ENCODE data around the gene GTF2IRD1. TPM values are rescaled to one million over a fixed set of nuclear protein-coding genes. Genes with fewer than 3 reads are reported as not detected.
"Not testable (repeated sequence)": the region's sequence is repeated elsewhere in the genome, so short reads cannot be mapped to it uniquely, and the experiment has no call there.

Gene GTF2IRD1
- total RNA-seq, 1 experiment from 2014 or later: 73.6 TPM

GRCh38 chr7:74429153-74429747 lies 24.5 kb upstream of the GTF2IRD1 start:
- ChIA-PET POLR2A (ENCODE audit: low non-redundant PET) (no interaction called here), CTCF (interaction anchor here (0.6 kb wide), 1 partner anchor 228 kb away, joined by 8 read pairs; the partner anchor contains the start of gene GTF2I)
- Histone ChIP-seq H3K4me1 (ENCODE audit: insufficient read depth, low read length, poor library complexity, severe bottlenecking) (peaks cover 9% of the 10 kb centered on the region), H3K36me3 (ENCODE audit: insufficient read depth, low read length, poor library complexity, severe bottlenecking) (no peaks in the 10 kb centered on the region), H3K4me3 (ENCODE audit: low read depth, low read length, poor library complexity, severe bottlenecking) (no peak overlapping the region), H3K27ac (ENCODE audit: low read depth, low read length, poor library complexity, severe bottlenecking) (no peak overlapping the region), H3K9me3 (ENCODE audit: low read depth, low read length, poor library complexity, severe bottlenecking) (no peaks in the 10 kb centered on the region), H3K27me3 (replicated peaks; ENCODE audit: insufficient read depth, low read depth, low read length, poor library complexity) (no peaks in the 10 kb centered on the region)
- peak; percentile 84 for DNase-seq (ENCODE audit: low spot score)
- TF ChIP-seq EZH2 (IDR thresholded peaks at IDR 0.05; ENCODE audit: borderline replicate concordance, low read depth, low read length, poor library complexity, severe bottlenecking): no peak
- TF ChIP-seq, protein P1, sequence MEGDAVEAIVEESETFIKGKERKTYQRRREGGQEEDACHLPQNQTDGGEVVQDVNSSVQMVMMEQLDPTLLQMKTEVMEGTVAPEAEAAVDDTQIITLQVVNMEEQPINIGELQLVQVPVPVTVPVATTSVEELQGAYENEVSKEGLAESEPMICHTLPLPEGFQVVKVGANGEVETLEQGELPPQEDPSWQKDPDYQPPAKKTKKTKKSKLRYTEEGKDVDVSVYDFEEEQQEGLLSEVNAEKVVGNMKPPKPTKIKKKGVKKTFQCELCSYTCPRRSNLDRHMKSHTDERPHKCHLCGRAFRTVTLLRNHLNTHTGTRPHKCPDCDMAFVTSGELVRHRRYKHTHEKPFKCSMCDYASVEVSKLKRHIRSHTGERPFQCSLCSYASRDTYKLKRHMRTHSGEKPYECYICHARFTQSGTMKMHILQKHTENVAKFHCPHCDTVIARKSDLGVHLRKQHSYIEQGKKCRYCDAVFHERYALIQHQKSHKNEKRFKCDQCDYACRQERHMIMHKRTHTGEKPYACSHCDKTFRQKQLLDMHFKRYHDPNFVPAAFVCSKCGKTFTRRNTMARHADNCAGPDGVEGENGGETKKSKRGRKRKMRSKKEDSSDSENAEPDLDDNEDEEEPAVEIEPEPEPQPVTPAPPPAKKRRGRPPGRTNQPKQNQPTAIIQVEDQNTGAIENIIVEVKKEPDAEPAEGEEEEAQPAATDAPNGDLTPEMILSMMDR (conservative IDR thresholded peaks at IDR 0.05; ENCODE audit: low read depth, low read length): no peak
- intact Hi-C loops (cut with micrococcal nuclease; ENCODE audit: unreplicated experiment): no loop called here
- no TSS peak for BruUV-seq (replicated peaks)

GRCh38 chr7:74430409-74430808 lies 23.3 kb upstream of the GTF2IRD1 start:
- H3K4me1 ChIP-seq (ENCODE audit: insufficient read depth, low read length, poor library complexity, severe bottlenecking); BruUV-seq (replicated peaks); H3K4me3 ChIP-seq (ENCODE audit: low read depth, low read length, poor library complexity, severe bottlenecking); H3K9me3 ChIP-seq (ENCODE audit: low read depth, low read length, poor library complexity, severe bottlenecking); intact Hi-C loops (cut with micrococcal nuclease; ENCODE audit: unreplicated experiment); POLR2A ChIA-PET (ENCODE audit: low non-redundant PET); H3K27ac ChIP-seq (ENCODE audit: low read depth, low read length, poor library complexity, severe bottlenecking); CTCF ChIA-PET; H3K27me3 ChIP-seq (replicated peaks; ENCODE audit: insufficient read depth, low read depth, low read length, poor library complexity); H3K36me3 ChIP-seq (ENCODE audit: insufficient read depth, low read length, poor library complexity, severe bottlenecking); DNase-seq (ENCODE audit: low spot score): not testable (repeated sequence)

- ChIA-PET CTCF (no interaction called here), POLR2A (ENCODE audit: low non-redundant PET) (no interaction called here)
- intact Hi-C loops (cut with micrococcal nuclease; ENCODE audit: unreplicated experiment): no loop called here
- BruUV-seq (replicated peaks): no TSS peak
- Histone ChIP-seq H3K27ac (ENCODE audit: low read depth, low read length, poor library complexity, severe bottlenecking) (no peak overlapping the region), H3K4me1 (ENCODE audit: insufficient read depth, low read length, poor library complexity, severe bottlenecking) (peaks cover 9% of the 10 kb centered on the region), H3K4me3 (ENCODE audit: low read depth, low read length, poor library complexity, severe bottlenecking) (no peak overlapping the region), H3K36me3 (ENCODE audit: insufficient read depth, low read length, poor library complexity, severe bottlenecking) (no peaks in the 10 kb centered on the region), H3K9me3 (ENCODE audit: low read depth, low read length, poor library complexity, severe bottlenecking) (no peaks in the 10 kb centered on the region), H3K27me3 (replicated peaks; ENCODE audit: insufficient read depth, low read depth, low read length, poor library complexity) (no peaks in the 10 kb centered on the region)
- DNase-seq (ENCODE audit: low spot score): peak; percentile 47
- TF ChIP-seq EZH2 (IDR thresholded peaks at IDR 0.05; ENCODE audit: borderline replicate concordance, low read depth, low read length, poor library complexity, severe bottlenecking): no peak
- TF ChIP-seq, protein P1 (conservative IDR thresholded peaks at IDR 0.05; ENCODE audit: low read depth, low read length): no peak
Observed at GRCh38 chr7:74430961-74431466, 22.7 kb upstream of the GTF2IRD1 start.

DNA sequence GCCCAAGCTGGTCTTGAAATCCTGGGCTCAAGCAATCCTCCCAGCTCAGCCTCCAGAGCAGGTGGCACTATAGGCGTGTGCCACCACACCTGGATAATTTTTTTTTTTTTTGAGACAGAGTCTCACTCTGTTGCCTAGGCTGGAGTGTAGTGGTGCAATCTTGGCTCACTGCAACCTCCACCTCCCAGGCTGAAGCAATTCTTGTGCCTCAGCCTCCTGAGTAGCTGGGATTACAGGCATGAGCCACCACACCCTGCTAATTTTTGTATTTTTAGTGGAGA lies 16.5 kb upstream of the GTF2IRD1 start:
- H3K27me3 ChIP-seq (replicated peaks; ENCODE audit: insufficient read depth, low read depth, low read length, poor library complexity); H3K9me3 ChIP-seq (ENCODE audit: low read depth, low read length, poor library complexity, severe bottlenecking); BruUV-seq (replicated peaks); intact Hi-C loops (cut with micrococcal nuclease; ENCODE audit: unreplicated experiment); POLR2A ChIA-PET (ENCODE audit: low non-redundant PET); DNase-seq (ENCODE audit: low spot score); H3K4me1 ChIP-seq (ENCODE audit: insufficient read depth, low read length, poor library complexity, severe bottlenecking); H3K4me3 ChIP-seq (ENCODE audit: low read depth, low read length, poor library complexity, severe bottlenecking); H3K36me3 ChIP-seq (ENCODE audit: insufficient read depth, low read length, poor library complexity, severe bottlenecking); CTCF ChIA-PET; H3K27ac ChIP-seq (ENCODE audit: low read depth, low read length, poor library complexity, severe bottlenecking): not testable (repeated sequence)

Measured in A673 (cell line).